ENCODE results near the gene SLC28A3. TPM values are rescaled to one million over a fixed set of nuclear protein-coding genes. Genes with fewer than 3 reads are reported as not detected.

The SLC28A3 gene
- total RNA-seq, 1 experiment from 2014 or later, result not detected

- CTCF ChIA-PET, result no interaction called here
- ATAC-seq (no peak), DNase-seq (ENCODE audit: low read depth, low spot score) (no peak)
- no TSS peak for BruUV-seq (replicated peaks)
- TF ChIP-seq TCF7L2 (IDR thresholded peaks at IDR 0.05; ENCODE audit: low read depth, low read length) (no peak), SIN3A (IDR thresholded peaks at IDR 0.05; ENCODE audit: borderline replicate concordance, insufficient read depth, low read depth, low read length) (no peak), CTCF (IDR thresholded peaks at IDR 0.05) (no peak)
- Histone ChIP-seq H3K4me1 (ENCODE audit: control insufficient read depth, insufficient read depth, low read length) (no peaks in the 10 kb centered on the region), H3K36me3 (ENCODE audit: control insufficient read depth, insufficient read depth, low read length) (no peaks in the 10 kb centered on the region), H3K4me3 (ENCODE audit: low read depth in 2 of 2, low read length in 2 of 2) (no peak overlapping the region), H3K27ac (ENCODE audit: low read length) (no peak overlapping the region), H3K9me3 (ENCODE audit: control insufficient read depth, insufficient read depth, low read depth, low read length) (no peaks in the 10 kb centered on the region), H3K27me3 (ENCODE audit: control insufficient read depth, insufficient read depth, low read length) (no peaks in the 10 kb centered on the region)
- in situ Hi-C loops (cut with HindIII; ENCODE audit: low pct_unique_long_range_greater_than_20kb, low sequenced_read_pairs) (no loop called here), intact Hi-C loops (cut with micrococcal nuclease; ENCODE audit: unreplicated experiment) (no loop called here)
- POLR2A ChIA-PET, result no interaction called here
Measured at GRCh38 chr9:84382720-84383119, 42.2 kb upstream of the SLC28A3 start.

- intact Hi-C loops (cut with micrococcal nuclease; ENCODE audit: unreplicated experiment), result no loop called here
- TF ChIP-seq SIN3A (IDR thresholded peaks at IDR 0.05; ENCODE audit: borderline replicate concordance, insufficient read depth, low read depth, low read length) (no peak), TCF7L2 (IDR thresholded peaks at IDR 0.05; ENCODE audit: low read depth, low read length) (no peak), CTCF (IDR thresholded peaks at IDR 0.05) (no peak), POLR2AphosphoS5 (IDR thresholded peaks at IDR 0.05; ENCODE audit: low read depth, low read length) (no peak), REST (IDR thresholded peaks at IDR 0.05; ENCODE audit: insufficient read depth in 1 of 2, low read depth in 2 of 2, low read length in 1 of 2) (no peak)
- no TSS peak for BruUV-seq (replicated peaks)
- POLR2A ChIA-PET, result interaction anchor here (0.6 kb wide), 1 partner anchor 54 kb away, joined by 12 read pairs; no protein-coding TSS in a partner anchor
- Histone ChIP-seq H3K4me3 (ENCODE audit: low read depth in 2 of 2, low read length in 2 of 2) (no peak overlapping the region), H3K27me3 (ENCODE audit: control insufficient read depth, insufficient read depth, low read length) (no peaks in the 10 kb centered on the region), H3K4me1 (ENCODE audit: control insufficient read depth, insufficient read depth, low read length) (no peaks in the 10 kb centered on the region), H3K9me3 (ENCODE audit: control insufficient read depth, insufficient read depth, low read depth, low read length) (no peaks in the 10 kb centered on the region), H3K36me3 (ENCODE audit: control insufficient read depth, insufficient read depth, low read length) (no peaks in the 10 kb centered on the region), H3K27ac (ENCODE audit: low read length) (no peak overlapping the region)
- in situ Hi-C loops (cut with HindIII; ENCODE audit: low pct_unique_long_range_greater_than_20kb, low sequenced_read_pairs), result no loop called here
- CTCF ChIA-PET, result no interaction called here
- ATAC-seq (no peak), DNase-seq (ENCODE audit: low read depth, low spot score) (no peak)
Measured at GRCh38 chr9:84381508-84381907, 41.0 kb upstream of the SLC28A3 start.
